BLaER1 treated with 17β-estradiol and CSF1 and Interleukin-3, amounts not matched to agents 10 nM and 100 nM (cell line): ENCODE data around the gene GPC5.

Experiments used
- H3K27ac ChIP-seq, 11 experiments: shearing (Covaris generic); formaldehyde crosslinking; 2 replicates each; pipeline ENCODE4 v1.8.1; 2022
- H3K27me3 ChIP-seq, 11 experiments: shearing (Covaris generic); formaldehyde crosslinking; 2 replicates each; pipeline ENCODE4 v1.8.1; 2022
- H3K36me3 ChIP-seq, 11 experiments: shearing (Covaris generic); formaldehyde crosslinking; 2 replicates each; pipeline ENCODE4 v1.8.1; 2022
- H3K4me1 ChIP-seq, 10 experiments: shearing (Covaris generic); formaldehyde crosslinking; 2 replicates each; pipeline ENCODE4 v1.8.1; 2022
- H3K4me2 ChIP-seq, 11 experiments: shearing (Covaris generic); formaldehyde crosslinking; 2 replicates each; pipeline ENCODE4 v1.8.1; 2022
- H3K4me3 ChIP-seq, 10 experiments: shearing (Covaris generic); formaldehyde crosslinking; 2 replicates each; pipeline ENCODE4 v1.8.1; 2022
- H3K9ac ChIP-seq, 11 experiments: shearing (Covaris generic); formaldehyde crosslinking; 2 replicates each; pipeline ENCODE4 v1.8.1; 2022
- H3K9me3 ChIP-seq, 11 experiments: shearing (Covaris generic); formaldehyde crosslinking; replicated peaks in 1 of 11; 2 replicates each; pipeline ENCODE4 v1.8.1; 2022
- H4K20me1 ChIP-seq, 11 experiments: shearing (Covaris generic); formaldehyde crosslinking; 2 replicates each; pipeline ENCODE4 v1.8.1; 2022
- Cebpa-rat ChIP-seq, 11 experiments: shearing (Covaris generic); IDR thresholded peaks; 2 replicates each; pipeline ENCODE4 v1.8.1; 2022

GPC5 gene

DNA sequence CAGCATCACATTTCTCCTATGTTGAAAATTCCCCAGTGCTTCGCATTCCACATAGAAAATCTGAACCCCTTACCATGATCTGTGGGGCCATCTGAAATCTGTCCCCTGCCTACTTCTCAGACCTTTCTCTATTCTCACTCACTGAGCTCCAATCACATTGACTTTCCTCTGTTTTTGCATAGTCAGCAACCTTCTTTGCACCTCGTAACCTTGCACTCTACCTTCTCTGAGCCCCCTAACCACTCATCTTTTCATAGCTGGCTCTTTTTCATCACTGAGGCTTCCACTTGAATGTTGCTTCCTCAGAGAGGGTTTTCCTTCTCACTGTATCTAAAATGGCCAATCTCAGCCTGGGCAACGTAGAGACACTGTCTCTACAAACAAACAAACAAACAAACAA, 286.3 kb downstream of the GPC5 start:
- H3K4me2 ChIP-seq: no peak overlapping the region
- H3K36me3 ChIP-seq: no peaks in the 10 kb centered on the region
- H3K27me3 ChIP-seq: no peaks in the 10 kb centered on the region
- no peaks in the 10 kb centered on the region for H3K9me3 ChIP-seq
- H4K20me1 ChIP-seq: no peaks in the 10 kb centered on the region
- H3K4me3 ChIP-seq: no peak overlapping the region
- H3K4me1 ChIP-seq: no peaks in the 10 kb centered on the region
- H3K27ac ChIP-seq: no peak overlapping the region
- H3K9ac ChIP-seq: no peak overlapping the region
- no peak for TF ChIP-seq Cebpa-rat (IDR thresholded peaks at IDR 0.05)

DNA sequence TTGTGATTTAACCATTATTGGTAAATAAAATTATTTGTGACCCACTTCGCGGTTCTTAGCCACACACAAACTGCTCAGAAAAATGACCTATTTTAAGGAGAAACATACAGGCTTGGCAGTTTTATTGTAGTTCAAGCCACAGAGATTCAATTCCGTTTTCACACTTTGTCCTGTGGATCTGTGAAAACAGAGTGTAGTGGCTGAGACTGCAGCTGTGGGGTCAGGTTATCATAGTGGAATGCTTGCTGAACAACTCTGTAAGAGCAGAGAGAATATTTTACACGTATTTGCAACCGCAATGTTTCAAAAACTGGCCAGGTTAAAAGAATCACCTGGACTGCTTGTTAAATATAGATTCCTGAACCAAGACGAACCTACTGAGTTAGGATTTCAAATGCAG, 292.5 kb downstream of the GPC5 start:
- no peak overlapping the region for H3K27ac ChIP-seq
- H3K4me1 ChIP-seq: no peaks in the 10 kb centered on the region
- no peak overlapping the region for H3K4me3 ChIP-seq
- H3K36me3 ChIP-seq: no peaks in the 10 kb centered on the region
- H3K9me3 ChIP-seq: no peaks in the 10 kb centered on the region
- H4K20me1 ChIP-seq: no peaks in the 10 kb centered on the region
- no peak for TF ChIP-seq Cebpa-rat (IDR thresholded peaks at IDR 0.05)
- H3K4me2 ChIP-seq: no peak overlapping the region
- no peaks in the 10 kb centered on the region for H3K27me3 ChIP-seq
- no peak overlapping the region for H3K9ac ChIP-seq

DNA sequence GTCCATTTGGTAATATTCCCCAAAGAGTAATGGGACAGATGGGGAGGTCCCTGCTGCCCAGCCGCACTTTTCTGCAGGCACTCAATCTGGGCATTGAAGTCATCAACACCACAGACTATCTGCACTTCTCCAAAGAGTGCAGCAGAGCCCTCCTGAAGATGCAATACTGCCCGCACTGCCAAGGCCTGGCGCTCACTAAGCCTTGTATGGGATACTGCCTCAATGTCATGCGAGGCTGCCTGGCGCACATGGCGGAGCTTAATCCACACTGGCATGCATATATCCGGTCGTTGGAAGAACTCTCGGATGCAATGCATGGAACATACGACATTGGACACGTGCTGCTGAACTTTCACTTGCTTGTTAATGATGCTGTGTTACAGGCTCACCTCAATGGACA, 295.0 kb downstream of the GPC5 start:
- Histone ChIP-seq H3K9me3 (no peaks in the 10 kb centered on the region), H3K27me3 (no peaks in the 10 kb centered on the region), H4K20me1 (no peaks in the 10 kb centered on the region), H3K4me3 (no peak overlapping the region), H3K36me3 (no peaks in the 10 kb centered on the region), H3K9ac (no peak overlapping the region), H3K4me2 (no peak overlapping the region), H3K27ac (no peak overlapping the region), H3K4me1 (no peaks in the 10 kb centered on the region)
- TF ChIP-seq Cebpa-rat (IDR thresholded peaks at IDR 0.05): no peak

DNA sequence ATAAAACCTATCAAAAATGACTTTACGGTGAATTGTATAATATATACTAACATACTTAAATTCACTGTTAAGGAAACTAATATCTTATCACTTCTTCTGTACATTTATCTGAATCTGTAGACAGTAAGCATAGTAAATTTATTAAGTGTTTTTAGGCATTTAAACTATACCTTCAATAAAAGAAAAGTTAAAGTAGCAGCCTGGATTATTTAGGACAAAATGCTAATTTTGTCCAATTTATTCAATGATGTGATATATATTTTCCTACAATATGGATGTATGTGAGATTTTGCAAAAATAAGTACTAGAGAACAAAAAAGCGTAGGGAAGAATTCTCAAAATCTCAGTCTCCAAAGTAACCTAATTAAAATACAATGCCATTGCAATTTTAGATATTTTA, 299.9 kb downstream of the GPC5 start:
- Histone ChIP-seq H3K4me2 (no peak overlapping the region), H3K36me3 (no peaks in the 10 kb centered on the region), H3K27me3 (no peaks in the 10 kb centered on the region), H3K4me1 (no peaks in the 10 kb centered on the region), H3K9me3 (no peaks in the 10 kb centered on the region), H3K27ac (no peak overlapping the region), H4K20me1 (no peaks in the 10 kb centered on the region), H3K9ac (no peak overlapping the region), H3K4me3 (no peak overlapping the region)
- no peak for TF ChIP-seq Cebpa-rat (IDR thresholded peaks at IDR 0.05)

DNA sequence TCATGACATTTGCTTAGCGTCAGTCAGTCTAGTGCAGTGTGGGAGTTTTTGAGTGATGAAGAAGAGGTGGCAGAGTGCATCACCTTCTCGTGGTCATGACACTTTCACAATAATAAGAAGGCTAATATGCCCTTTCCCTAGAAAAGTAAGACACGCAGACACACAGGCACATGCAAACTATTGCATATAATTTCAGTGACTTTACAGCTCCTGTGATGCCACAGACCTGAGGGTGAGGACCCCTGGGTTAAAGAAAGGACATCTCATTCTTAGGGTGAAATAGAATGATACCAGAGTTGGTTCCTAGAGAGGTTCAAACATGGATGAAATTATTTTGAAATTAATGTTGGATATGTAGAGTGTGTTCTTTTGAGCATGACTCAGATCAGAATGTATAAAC, 300.3 kb downstream of the GPC5 start:
- Histone ChIP-seq H3K4me3 (no peak overlapping the region), H3K4me1 (no peaks in the 10 kb centered on the region), H3K4me2 (no peak overlapping the region), H3K36me3 (no peaks in the 10 kb centered on the region), H4K20me1 (no peaks in the 10 kb centered on the region), H3K27me3 (no peaks in the 10 kb centered on the region), H3K9me3 (no peaks in the 10 kb centered on the region), H3K9ac (no peak overlapping the region), H3K27ac (no peak overlapping the region)
- TF ChIP-seq Cebpa-rat (IDR thresholded peaks at IDR 0.05): no peak

DNA sequence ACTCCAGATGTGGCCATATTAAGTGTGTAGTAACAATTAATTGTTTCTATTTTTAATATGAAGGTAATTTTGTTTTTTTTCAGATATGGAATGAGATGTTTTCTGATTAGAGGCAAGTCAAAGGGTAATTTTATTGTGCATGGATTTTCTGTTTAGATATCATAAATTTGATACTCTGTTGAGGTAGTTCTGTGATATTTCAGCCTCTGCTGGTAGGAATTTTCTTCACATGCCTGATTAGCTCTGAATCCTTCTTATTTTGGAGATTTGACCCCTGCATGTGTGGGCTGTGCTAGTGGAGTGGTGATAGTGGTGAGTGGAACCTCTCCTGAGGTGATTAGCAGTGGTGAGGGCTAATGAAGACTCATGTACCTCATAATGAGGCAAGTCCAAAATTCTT, 301.4 kb downstream of the GPC5 start:
- Histone ChIP-seq H3K9me3 (no peaks in the 10 kb centered on the region), H3K4me3 (no peak overlapping the region), H3K9ac (no peak overlapping the region), H4K20me1 (no peaks in the 10 kb centered on the region), H3K27ac (no peak overlapping the region), H3K4me2 (no peak overlapping the region), H3K4me1 (no peaks in the 10 kb centered on the region), H3K36me3 (no peaks in the 10 kb centered on the region), H3K27me3 (no peaks in the 10 kb centered on the region)
- no peak for TF ChIP-seq Cebpa-rat (IDR thresholded peaks at IDR 0.05)

DNA sequence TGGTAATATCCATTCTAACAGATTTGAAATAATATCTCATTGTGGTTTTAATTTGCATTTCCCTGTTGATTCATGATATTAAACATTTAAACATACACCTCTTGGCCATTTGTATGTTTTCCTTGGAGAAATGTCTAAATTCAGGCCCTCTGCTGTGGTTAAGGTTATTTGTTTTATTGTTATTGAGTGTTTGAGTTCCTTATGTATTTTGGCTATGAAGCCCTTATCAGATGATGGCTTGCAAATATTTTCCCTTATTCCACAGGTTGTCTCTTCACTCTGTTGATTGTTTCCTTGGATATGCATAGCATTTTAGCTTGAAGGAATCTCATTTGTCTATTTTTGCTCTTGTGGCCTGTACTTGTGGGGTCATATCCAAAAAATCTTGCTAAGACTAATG, 303.6 kb downstream of the GPC5 start:
- no peaks in the 10 kb centered on the region for H3K27me3 ChIP-seq
- TF ChIP-seq Cebpa-rat (IDR thresholded peaks at IDR 0.05): no peak
- no peaks in the 10 kb centered on the region for H3K36me3 ChIP-seq
- no peak overlapping the region for H3K9ac ChIP-seq
- H4K20me1 ChIP-seq: no peaks in the 10 kb centered on the region
- no peak overlapping the region for H3K27ac ChIP-seq
- no peak overlapping the region for H3K4me3 ChIP-seq
- H3K9me3 ChIP-seq: no peaks in the 10 kb centered on the region
- H3K4me1 ChIP-seq: no peaks in the 10 kb centered on the region
- no peak overlapping the region for H3K4me2 ChIP-seq

DNA sequence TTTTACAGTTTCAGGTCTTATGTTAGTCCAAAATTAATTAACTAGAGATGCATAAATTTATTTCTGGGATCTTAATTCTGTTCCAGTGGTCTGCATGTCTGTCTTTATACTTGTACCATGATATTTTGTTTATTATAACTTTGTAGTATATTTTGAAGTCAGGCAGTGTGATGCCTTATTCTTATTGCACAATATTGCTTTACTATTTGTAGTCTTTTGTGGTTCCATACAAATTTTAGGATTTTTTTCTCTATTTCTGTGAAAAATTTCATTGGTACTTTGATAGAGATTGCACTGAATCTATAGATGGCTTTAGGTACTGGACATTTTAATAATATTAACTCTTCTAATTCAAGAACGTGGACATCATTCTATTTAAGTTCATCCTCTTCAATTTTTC, 304.0 kb downstream of the GPC5 start:
- Histone ChIP-seq H3K27ac (no peak overlapping the region), H3K36me3 (no peaks in the 10 kb centered on the region), H3K9me3 (no peaks in the 10 kb centered on the region), H3K4me3 (no peak overlapping the region), H4K20me1 (no peaks in the 10 kb centered on the region), H3K9ac (no peak overlapping the region), H3K27me3 (no peaks in the 10 kb centered on the region), H3K4me1 (no peaks in the 10 kb centered on the region), H3K4me2 (no peak overlapping the region)
- no peak for TF ChIP-seq Cebpa-rat (IDR thresholded peaks at IDR 0.05)

DNA sequence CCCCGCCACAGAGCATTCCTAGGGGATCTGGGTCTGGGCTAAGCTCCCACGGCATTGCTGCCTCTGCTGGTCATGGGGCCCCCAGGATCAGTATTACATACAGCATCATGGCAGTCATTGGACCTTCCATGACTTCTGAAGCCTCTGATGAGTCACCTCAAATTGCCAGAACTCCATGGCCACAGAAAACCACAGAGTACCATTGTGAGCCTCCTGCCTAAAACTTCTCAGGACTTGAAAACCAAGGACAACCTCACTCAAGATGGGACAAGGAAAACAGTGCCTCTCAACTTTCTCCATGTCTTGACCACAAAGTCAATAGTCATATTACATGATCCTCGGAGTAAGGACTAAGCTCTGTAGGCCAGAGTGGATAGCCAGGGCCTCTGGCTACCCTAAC, 306.0 kb downstream of the GPC5 start:
- TF ChIP-seq Cebpa-rat (IDR thresholded peaks at IDR 0.05): no peak
- no peak overlapping the region for H3K9ac ChIP-seq
- no peak overlapping the region for H3K4me2 ChIP-seq
- H3K9me3 ChIP-seq: no peaks in the 10 kb centered on the region
- no peak overlapping the region for H3K4me3 ChIP-seq
- no peaks in the 10 kb centered on the region for H3K36me3 ChIP-seq
- no peak overlapping the region for H3K27ac ChIP-seq
- H4K20me1 ChIP-seq: no peaks in the 10 kb centered on the region
- H3K4me1 ChIP-seq: no peaks in the 10 kb centered on the region
- H3K27me3 ChIP-seq: no peaks in the 10 kb centered on the region

DNA sequence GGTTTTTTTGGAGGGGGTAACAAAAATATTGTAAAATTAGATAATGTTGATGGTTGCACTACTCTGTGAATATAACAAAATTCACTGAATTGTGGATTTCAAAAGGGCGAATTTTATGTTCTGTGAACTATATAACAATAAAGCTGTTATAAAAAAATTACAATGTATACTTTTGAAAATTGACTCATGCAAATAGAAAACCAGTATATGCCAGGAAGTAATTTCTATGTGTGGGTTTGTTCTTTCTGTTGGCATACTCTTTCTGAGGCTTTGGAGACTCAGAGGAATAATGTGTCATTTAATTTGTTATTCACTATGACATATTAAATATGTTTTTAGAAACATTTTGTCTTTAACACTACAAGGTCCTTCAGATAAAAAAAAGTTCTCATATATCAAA, 310.1 kb downstream of the GPC5 start:
- TF ChIP-seq Cebpa-rat (IDR thresholded peaks at IDR 0.05): no peak
- Histone ChIP-seq H3K27ac (no peak overlapping the region), H3K9me3 (no peaks in the 10 kb centered on the region), H3K36me3 (no peaks in the 10 kb centered on the region), H3K4me1 (no peaks in the 10 kb centered on the region), H3K9ac (no peak overlapping the region), H4K20me1 (no peaks in the 10 kb centered on the region), H3K27me3 (no peaks in the 10 kb centered on the region), H3K4me2 (no peak overlapping the region), H3K4me3 (no peak overlapping the region)

DNA sequence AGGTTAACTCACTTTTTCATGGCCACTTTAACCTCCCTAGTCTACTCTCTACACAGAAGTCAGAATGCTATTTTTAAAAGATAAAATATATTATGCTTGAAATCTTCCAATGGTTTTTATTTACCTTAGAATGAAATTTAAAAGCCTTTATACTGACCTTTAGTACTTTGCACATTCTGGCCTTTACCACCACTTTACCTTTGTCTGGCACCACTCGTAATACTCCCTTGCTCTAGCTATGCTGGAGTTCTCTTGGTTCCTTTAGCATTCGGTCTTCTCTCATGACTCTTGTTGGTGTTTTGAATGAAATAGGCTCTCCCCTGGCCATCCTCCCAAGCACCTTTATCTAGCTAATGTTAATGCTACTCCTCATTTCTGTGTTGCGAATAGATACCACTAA, 310.8 kb downstream of the GPC5 start:
- Histone ChIP-seq H3K4me1 (no peaks in the 10 kb centered on the region), H3K9ac (no peak overlapping the region)

More for the DNA sequence above, 310.8 kb downstream of the GPC5 start:
- H3K27me3 ChIP-seq: no peaks in the 10 kb centered on the region
- no peaks in the 10 kb centered on the region for H3K9me3 ChIP-seq
- no peak overlapping the region for H3K27ac ChIP-seq
- no peak overlapping the region for H3K4me3 ChIP-seq
- H3K4me2 ChIP-seq: no peak overlapping the region
- no peaks in the 10 kb centered on the region for H3K36me3 ChIP-seq
- TF ChIP-seq Cebpa-rat (IDR thresholded peaks at IDR 0.05): no peak
- H4K20me1 ChIP-seq: no peaks in the 10 kb centered on the region
